GM21576 (cell line): Measurements from ENCODE around the gene LRG1.
"Not testable (repeated sequence)": the region's sequence is repeated elsewhere in the genome, so short reads cannot be mapped to it uniquely, and the experiment has no call there.

Experiments
- ATAC-seq: cut with Tn5 transposase; IDR thresholded peaks from one replicate; pipeline ENCODE4 v1.9.1; 2021; ENCODE audit warnings: mild to moderate bottlenecking, moderate library complexity; ENCODE audit not compliant: unreplicated experiment

The LRG1 gene

DNA sequence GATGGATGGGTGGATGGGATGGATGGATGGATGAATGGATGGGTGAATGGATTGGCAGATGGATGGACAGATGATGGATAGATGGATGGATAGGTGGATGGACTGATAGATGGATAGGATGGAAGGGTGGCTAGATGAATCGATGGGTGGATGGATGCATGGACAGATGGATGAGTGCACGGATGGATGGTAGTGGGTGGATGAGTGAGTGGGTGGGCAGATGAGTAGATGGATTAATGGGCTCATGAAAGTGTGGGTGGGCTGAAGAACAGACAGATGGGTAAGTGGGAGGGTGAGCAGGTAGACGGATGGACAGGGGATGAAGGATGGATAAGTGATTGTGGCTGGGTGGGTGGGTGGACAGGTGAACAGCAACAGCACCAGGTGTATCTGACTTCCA is 13.9 kb upstream of the LRG1 start:
- no peak for ATAC-seq

DNA sequence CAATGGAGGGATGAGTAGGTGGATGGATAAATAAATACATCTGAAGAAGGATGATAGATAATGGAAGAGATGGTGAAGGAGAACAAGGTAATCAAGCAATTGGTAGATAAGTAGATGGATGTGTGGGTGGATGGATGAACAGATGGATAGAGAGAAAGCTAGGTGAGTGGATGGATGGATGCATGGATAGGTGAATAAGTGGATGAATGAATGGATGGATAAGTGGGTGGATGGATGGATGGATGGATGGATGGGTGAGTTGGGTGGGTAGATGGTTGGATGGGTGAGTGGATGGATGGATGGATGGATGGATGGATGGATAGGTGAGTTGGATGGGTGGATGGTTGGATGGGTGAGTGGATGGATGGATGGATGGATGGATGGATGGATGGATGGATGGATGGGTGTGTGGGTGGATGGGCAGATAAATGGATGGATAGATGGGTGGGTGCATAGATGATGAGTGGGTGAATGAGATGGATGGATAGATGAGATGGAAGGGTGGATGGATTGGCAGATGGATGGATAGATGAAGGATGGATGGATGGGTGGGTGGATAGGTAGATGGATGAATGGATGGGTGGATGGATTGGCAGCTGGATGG is 13.4 kb upstream of the LRG1 start:
- ATAC-seq: no peak

DNA sequence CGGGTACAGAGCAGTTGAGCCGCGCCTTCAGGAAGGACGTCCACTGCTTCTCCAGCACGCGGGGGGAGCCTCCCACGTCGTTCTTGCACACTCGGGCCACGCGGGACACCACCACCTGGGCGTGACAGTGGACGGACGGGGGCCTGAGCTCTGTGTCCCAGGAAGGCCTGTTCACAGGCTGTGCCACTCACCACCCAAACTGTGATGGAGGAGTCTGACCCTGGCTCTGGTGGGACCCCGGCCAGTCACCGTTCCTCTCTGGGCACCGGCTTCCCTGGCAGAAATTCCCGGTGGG is 12.6 kb upstream of the LRG1 start:
- ATAC-seq: no peak

DNA sequence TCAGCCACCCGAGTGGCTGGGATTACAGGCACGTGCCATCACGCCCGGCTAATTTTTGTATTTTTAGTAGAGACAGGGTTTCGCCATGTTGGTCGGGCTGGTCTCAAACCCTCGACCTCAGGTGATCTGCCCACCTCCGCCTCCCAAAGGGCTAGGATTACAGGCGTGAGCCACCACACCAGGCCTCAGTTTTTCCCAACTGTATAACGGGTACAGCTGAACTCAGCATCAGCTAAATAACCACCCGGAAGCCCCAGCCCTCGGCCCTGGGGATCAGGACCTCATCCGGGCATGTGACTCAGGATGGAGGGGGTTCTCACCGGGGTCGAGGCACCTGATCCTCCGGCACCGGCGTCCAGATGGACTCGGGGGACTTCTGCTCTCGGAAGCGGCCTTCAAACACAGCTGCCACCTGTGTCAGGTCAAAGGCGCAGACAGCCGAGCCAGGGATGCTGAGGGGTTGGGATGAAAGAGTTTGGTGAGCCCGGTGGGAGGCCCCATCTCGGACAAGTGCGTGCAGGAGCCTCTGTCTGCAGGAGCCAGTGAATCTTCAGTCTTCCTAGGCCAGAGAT is 10.7 kb upstream of the LRG1 start:
- no peak for ATAC-seq

DNA sequence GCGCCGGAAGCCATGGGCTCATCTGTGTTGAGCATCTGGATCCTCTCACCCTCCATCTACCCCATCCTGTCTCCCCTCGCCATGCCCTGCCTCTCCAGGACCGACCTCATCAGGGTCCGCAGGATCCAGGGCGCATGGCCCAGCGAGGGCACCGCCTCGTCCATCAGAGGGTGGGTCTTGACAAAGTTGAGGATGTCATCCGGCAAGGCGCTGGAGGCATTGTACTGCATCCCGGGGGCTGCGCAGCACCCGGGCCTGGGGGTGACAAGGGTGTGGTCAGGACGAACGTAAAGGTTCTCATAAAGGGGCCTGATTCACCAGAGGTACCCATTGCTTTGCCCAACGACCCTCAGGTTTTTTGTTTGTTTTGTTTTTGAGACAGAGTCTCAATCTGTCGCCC is 10.2 kb upstream of the LRG1 start:
- no peak for ATAC-seq

DNA sequence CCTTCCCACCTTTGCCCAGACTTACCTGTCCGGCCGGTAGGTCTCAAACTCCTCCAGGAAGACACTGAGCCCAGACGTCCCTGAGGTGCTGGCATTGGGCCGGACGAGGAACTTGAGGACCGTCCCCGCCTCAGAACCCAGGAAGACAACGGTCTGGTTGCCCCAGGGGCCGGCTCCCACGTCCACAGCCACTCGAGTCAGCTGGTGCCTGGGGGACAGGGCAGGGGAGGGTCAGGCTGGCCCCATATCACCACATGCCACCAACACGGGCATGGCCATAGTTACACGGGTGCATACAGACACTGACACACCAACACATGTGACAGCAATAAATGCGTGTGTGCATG is 8.4 kb upstream of the LRG1 start:
- ATAC-seq: no peak

DNA sequence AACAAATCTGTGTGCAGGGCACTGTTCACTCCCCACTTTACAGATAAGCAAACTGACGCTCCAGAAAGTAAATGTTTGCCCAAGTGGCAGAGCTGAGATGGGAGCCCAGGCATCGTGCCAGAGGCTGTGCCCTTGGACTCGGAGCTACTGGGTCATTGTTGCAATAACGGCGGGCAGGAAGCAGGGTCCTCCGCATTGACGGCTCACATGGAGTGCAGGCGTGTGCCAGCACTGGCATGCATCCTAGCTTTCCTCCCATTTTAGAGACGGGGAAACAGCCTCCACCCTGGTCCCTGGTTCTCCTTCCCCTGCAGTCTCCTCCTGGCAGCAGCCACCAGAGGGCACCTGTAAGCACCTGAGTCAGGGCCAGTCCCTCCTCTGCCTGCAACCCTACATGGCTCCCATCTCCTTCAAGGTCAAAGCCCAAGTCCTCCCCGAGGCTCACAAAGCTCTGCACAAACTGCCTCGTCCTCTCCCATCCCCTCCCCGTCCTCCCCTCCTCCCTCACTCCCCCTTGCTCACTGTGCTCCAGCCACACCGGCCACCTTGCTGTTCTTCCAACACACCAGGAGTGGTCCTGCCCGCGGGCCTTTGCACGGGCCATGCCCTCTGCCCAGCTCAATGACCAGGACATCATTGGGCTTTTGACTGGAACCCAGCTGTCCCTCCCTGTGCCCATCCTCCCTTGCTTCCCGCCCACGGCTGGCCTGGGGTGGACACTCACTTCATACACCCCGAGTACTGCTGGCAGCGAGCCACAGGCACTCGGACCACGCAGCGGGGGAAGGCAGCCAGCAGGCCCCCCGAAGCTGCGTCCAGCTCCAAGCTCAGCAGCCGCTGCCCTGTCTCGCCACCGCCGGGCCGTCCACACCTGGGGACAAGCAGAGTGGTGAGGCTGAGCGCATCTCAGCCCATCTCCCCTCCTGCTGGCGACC is 7.7 kb upstream of the LRG1 start:
- ATAC-seq: no peak

DNA sequence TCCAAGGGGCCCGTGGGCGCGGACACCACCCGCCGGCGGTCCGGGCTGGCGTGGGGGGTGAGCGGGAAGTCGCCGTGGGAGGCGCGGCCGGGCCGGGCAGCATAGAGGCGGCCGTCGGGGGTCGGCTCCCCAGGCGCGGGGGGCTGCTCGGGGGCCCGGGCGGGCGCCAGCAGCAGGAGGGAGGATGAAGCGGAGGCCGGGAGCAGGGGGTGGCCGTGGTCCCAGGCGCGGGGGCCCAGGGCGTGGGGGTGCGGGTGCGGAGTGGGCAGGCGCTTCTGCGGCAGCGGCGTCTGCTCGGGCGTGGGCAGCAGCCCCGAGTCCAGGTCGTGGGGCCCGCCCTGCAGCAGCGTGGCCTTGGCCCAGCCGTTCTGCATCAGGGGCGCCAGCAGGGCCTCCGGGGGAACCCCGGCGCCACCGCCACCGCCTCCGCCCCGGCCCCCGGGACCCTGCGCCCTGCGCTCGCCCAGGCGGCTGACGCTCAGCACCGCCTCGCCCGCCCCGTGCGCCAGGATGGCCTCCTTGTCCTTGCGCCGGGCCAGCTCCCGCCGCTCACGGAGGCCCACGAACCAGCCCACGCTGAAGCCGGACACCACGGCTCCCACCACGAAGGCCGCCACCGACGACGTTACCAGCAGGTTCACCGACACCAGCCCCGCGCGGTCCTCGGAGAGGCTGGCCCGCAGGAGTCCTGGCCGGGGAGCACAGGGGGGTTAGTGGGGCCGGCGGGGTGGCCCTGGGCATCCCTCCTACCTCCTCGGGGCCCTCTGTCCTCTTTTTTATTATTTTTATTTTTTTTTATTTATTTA is 4.2 kb upstream of the LRG1 start:
- ATAC-seq: no peak

DNA sequence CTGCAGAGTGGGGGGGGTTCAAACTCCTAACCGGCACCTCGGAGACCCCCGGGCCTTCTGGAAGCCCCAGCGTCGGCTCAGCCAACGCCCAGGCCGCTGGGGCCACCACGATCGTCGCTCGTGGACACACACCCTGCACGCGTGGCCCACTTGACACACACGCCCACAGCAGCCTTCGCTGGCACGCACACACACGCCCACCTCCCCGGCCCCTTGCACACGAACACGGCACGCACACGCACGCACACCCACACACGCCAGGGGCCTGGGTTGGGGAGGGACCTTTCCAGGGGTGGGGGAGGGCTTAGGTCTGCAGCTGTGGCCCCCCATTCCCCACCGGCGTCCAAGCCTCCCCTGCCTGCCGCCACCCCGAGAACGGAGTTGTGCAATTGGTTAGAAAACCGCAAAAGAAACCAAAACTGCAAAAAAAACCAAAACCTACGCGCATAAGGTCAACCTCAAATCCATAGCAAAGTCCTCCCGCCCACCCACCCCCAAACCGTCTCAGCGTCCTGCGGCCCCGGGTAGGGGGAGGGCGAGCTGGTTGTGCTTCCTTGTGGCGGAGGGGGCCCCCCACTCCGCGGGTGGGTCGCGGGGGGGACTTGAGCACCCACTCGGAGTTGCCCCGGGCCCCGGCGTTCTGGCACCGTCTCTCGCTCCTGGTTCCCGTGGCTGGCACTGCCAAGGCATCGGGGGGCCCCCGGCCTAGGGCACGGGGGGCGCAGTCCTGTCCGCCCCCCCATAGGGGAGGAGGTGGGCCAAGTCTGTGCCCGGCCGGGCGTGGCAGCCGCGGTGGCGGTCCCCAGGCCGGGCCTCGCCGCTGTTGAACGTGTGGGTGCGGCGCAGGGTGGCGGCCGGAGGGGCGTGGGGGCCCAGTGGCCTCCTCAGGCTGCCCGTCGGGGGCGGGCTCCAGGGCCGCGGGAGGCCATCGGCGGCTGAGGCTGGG is 3.3 kb upstream of the LRG1 start:
- ATAC-seq: no peak

DNA sequence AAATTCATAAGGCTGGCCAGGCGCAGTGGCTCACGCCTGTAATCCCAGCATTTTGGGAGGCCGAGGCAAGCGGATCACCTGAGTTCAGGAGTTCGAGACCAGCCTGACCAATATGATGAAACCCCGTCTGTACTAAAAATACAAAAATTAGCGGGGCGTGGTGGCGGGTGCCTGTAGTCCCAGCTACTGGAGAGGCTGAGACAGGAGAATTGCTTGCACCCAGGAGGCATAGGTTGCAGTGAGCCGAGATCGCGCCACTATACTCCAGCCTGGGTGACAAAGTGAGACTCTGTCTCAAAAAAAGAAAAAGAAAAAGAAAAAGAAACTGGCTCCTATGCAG is 1.9 kb upstream of the LRG1 start:
- not testable (repeated sequence) for ATAC-seq

DNA sequence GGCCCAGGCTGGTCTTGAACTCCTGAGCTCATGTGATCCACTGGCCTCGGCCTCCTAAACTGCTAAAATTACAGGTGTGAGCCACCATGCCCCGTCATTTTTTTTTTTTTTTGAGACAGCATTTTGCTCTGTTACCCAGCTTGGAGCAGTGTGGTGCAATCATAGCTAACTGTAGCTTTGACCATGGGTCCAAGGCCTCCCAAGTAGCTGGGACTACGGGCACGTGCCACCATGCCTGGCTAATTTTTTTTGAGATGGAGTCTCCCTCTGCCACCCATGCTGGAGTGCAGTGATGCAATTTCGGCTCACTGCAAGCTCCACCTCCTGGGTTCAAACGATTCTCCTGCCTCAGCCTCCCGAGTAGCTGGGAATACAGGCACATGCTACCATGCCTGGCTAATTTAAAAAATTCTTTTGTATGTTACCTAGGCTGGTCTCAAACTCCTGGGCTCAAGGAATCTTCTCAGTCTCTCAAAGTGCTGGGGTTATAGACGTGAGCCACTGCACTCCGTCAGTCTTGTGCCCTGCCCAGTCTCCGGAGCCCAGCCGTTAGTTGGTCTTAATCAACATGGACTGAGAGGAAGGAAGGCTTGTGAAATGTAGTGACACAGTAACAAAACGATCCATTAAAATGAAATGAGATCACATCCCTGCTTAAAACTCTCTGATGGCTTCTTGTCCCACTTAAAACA is 1.4 kb upstream of the LRG1 start:
- ATAC-seq: no peak

DNA sequence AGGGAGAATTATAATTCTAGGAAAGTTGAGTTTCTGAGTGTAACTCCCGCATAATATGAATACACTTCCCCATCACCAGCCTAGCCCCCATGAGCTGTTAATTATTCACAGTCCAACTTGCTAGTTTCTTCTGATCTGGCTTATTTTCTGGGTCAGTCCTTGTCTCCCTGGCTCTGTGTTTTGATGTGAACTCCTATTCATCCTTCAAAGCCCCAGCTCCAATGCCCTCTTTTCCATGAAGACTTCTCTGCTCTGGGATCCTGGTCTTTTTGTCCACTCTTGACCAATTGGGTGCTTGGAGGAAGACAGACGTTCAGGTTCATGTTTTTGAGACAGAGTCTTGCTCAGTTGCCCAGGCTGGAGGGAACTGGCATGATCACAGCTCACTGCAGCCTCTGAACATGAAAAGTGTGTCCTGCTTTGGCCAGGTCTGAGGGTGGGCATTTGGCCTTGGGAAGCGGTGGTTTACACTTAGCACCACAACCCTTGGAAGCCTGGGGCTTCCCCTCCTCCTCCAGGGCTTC is 605 bp downstream of the LRG1 start:
- ATAC-seq: no peak

DNA sequence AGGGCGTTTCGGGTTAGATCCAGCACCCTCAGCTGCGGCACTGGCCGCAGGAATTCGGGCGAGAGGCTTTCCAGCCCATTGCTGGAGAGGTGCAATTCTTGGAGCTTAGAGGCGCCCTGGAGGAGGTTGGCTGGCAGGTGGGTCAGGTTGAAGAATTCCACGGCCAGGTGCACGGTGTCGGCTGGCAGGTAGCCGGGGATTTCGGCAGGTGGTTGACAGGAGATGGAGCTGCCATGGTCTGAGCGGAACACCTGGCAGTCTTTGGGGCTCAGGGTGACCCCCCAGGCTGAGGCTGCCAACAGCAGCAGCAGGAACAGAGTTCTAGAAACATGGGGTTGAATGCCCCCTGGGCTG is 1.3 kb downstream of the LRG1 start:
- no peak for ATAC-seq

DNA sequence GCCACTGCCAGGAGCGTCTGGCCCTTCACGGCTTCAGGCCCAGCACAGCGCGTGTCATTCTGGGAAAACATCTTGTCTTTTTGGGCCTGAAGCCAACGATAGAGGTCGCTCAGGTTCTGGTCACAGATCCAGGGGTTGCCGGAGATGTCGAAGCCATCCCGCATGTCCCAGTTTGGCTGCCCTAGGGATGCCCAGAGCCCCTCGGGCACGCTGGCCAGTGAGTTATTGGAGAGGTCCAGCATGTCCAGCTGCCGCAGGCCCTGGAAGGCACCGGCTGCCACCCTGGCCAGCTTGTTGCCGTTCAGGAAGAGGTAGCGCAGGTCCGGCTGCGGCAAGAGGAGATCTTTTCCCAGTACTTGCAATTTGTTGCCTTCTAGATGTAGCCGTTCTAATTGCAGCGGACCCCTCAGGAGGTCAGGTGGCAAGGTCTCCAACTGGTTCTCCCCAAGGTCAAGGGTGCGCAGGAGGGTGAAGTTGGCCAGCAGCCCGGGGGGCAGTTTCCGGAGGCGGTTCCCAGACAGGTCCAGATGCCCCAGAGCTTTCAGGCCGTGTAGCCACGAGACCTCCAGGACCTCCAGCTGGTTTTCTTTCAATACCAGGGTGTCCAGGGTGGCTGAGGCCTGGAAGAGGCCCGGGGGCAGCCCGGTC is 1.8 kb downstream of the LRG1 start:
- no peak for ATAC-seq

DNA sequence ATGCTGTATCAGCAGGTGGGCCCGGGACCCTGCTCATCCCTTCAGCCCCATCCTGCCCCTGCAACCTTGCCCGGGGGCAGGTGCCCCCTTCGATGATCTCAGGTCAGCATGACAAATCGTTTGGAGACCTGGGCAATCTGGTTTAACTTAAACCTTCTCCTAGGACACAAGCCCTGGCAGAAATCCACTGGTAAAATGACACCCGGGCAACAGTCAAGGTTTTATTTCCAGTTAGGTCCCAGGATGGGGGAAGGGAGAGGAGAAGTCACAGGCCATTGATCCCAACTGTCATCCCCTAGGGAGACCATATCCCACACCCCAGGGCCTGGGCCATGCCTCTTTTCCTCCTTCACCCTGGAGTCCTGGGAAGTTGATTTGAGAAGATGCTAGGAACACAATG is 3.0 kb downstream of the LRG1 start:
- ATAC-seq: no peak

DNA sequence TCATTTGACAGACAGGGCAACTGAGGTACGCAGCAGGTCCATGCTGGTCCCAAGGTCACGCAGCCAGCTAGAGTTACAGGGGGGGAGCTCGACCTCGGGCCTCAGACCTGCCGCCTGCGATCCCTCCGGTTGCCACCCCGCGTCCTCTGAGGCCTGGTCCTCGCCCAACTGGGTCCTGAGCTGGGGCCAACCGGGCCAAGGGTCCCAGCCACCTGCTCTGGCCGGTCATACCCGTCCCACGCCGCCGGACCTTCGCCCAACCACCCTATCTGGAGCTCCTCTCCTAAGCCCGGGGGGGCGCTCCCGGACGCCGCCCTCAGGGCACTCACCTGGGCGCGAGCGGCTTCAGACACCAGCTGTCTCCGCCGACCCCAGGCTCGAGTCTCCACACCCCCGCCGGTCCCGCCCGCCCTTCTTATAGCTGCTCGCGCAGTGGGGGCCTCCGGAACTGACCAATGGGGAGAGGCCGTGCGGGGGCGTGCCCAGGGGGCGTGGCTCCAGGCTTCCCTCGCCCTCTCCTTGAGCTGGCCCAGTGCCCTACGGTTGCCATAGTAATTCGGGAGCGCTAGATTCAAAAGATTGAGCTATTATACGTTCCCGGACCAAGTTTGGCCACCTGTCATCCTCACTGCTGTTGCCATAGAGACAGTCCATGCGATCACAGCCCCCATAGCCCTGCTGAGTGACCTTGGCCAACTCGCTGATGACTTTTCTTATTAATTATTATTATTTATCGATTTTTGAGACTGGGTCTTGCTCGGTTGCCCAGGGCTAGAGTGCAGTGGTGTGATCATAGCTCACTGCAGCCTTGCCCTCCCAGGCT is 4.8 kb downstream of the LRG1 start, which contains the start of gene PLIN5:
Gene PLIN5, minus strand, starts transcription at position 389 of the 823 bp plus-strand sequence. CDS start 1,150 bp downstream, outside the sequence.
- ATAC-seq: no peak

DNA sequence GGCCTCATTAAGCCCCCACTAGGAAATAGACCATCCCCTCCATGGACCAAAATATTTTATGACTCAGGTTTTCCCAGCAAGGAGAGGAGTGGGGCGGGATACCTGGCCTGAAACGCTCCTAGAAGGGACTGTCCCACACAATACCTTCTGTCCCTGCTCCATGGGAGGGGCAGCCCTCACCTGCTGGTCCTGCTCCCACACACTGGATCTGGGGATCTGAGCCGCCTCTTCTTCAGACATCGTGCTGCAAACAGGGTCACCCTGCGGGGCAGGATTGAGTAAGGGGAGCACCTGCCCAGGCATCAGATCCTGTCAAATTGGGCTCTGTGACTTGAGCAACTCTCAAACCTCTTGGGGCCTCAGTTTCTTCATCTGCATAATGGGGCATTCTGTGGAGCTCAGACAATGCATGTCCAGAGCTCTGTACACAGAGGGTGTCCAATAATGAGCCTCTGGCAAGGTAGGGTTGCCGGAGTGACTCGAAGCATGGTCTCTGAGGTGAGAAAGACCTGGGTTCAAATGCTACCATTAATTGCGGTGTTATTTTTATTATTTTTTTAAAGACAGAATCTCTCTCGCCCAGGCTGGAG is 5.9 kb downstream of the LRG1 start:
- ATAC-seq: no peak

DNA sequence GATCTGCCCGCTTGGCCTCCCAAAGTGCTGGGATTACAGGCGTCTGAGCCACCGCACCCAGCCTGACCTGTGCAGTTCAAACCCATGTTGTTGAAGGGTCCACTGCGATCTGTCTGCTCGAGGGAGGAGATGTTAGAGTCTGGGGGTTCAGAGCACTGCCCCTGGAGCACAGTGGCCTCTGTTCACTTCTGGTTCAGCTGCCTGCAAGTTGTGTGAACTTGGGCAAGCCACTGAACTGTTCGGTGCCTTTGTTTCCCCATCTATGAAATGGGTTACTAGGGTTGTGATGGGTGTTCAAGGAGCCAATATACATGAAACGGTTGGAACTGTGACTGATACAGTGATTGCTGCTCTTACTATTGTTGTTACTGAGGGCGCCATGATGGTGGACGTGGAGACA is 6.5 kb downstream of the LRG1 start:
- ATAC-seq: no peak
